ENCODE data around the gene CCL25. TPM values are rescaled to one million over a fixed set of nuclear protein-coding genes. Genes with fewer than 3 reads are reported as not detected.

CCL25 gene
- total and polyA plus RNA-seq, 2 of the 13 experiments (the other 11 are each of a cell fraction or from before 2014, with no cell fraction given), result not detected

- no peak for TF ChIP-seq ZSCAN31 (CRISPR knock-in tag; IDR thresholded peaks at IDR 0.05; ENCODE audit: low read depth)
- peak; percentile 88 for TF ChIP-seq ZNF512 (CRISPR knock-in tag; IDR thresholded peaks at IDR 0.05)
- TF ChIP-seq SP2 (CRISPR knock-in tag; IDR thresholded peaks at IDR 0.05), result no peak
- TF ChIP-seq NFAT5 (CRISPR knock-in tag; IDR thresholded peaks at IDR 0.05), result no peak
- peak; percentile 83 for TF ChIP-seq CEBPG (CRISPR knock-in tag; IDR thresholded peaks at IDR 0.05)
- peak; percentile 65 for TF ChIP-seq CEBPB (IDR thresholded peaks at IDR 0.05; ENCODE audit: borderline replicate concordance, low read depth, low read length)
Observed at GRCh38 chr19:8081569-8082550, 29.3 kb downstream of the CCL25 start (continued).

All from HepG2 (cell line).